ENCODE measurements around the gene PHF19. TPM values are rescaled to one million over a fixed set of nuclear protein-coding genes. Genes with fewer than 3 reads are reported as not detected.

Gene PHF19
- total RNA-seq, 1 experiment from 2014 or later, result 66.8 TPM

GRCh38 chr9:120870206-120870605, 6.8 kb downstream of the PHF19 start:
- peaks cover 3 to 58% (median 24%) of the 10 kb centered on the region in 3 experiments; a peak in 6 of 7 replicates for H3K36me3 Mint-ChIP-seq (ENCODE audit: insufficient read depth in 1 of 3, low read depth in 3 of 3)
- Histone ChIP-seq H3K79me2 (ENCODE audit: insufficient read depth, low read length) (no peaks in the 10 kb centered on the region), H3T11ph (ENCODE audit: low read length) (no peak overlapping the region), H2BK12ac (ENCODE audit: insufficient read length, low read depth, low read length) (no peak overlapping the region), H3K23me2 (ENCODE audit: insufficient read length, low read depth, low read length, poor library complexity, severe bottlenecking) (no peaks in the 10 kb centered on the region), H4K91ac (ENCODE audit: insufficient read length, low read depth, low read length) (no peak overlapping the region), H3K79me1 (ENCODE audit: insufficient read depth, low read depth, low read length, poor library complexity, severe bottlenecking) (no peaks in the 10 kb centered on the region), H3K27ac (ENCODE audit: insufficient read length, low read depth, low read length) (no peak overlapping the region), H3K4me1 (ENCODE audit: insufficient read depth, low read length) (peaks cover 10% of the 10 kb centered on the region), H2BK15ac (ENCODE audit: low read depth, low read length) (no peak overlapping the region), H2AK5ac (ENCODE audit: insufficient read length, low read length) (no peak overlapping the region), H3K18ac (ENCODE audit: insufficient read length, low read depth, low read length) (no peak overlapping the region), H4K5ac (ENCODE audit: insufficient read length, low read depth, low read length) (no peak overlapping the region), H3K4me2 (ENCODE audit: insufficient read depth, insufficient read length, low read length) (no peak overlapping the region), H3K9ac (ENCODE audit: extremely low read depth, insufficient read length, low read length) (no peak overlapping the region), H3K4ac (ENCODE audit: low read depth, low read length) (no peak overlapping the region), H2AFZ (ENCODE audit: low read length) (no peak overlapping the region), H2BK20ac (ENCODE audit: low read depth, low read length, poor library complexity, severe bottlenecking) (no peak overlapping the region), H2BK5ac (ENCODE audit: insufficient read length, low read length) (no peak overlapping the region), H4K20me1 (ENCODE audit: control insufficient read depth, insufficient read depth, insufficient read length) (no peaks in the 10 kb centered on the region), H3K23ac (ENCODE audit: insufficient read length, low read depth, low read length) (no peak overlapping the region), H3K56ac (ENCODE audit: insufficient read length, low read depth, low read length) (no peak overlapping the region), H2BK120ac (ENCODE audit: low read depth, low read length, poor library complexity, severe bottlenecking) (no peak overlapping the region), H3K14ac (ENCODE audit: insufficient read depth, low read length) (no peak overlapping the region), H4K8ac (replicated peaks; ENCODE audit: insufficient read length, low read depth, low read length) (no peak overlapping the region), H3K27me3 (ENCODE audit: insufficient read depth, low read length) (no peaks in the 10 kb centered on the region; the same call in 1 of the 2 replicates), H3K9me3 (ENCODE audit: control insufficient read depth, low read depth, low read length) (no peaks in the 10 kb centered on the region)
- no peak overlapping the region for H3K4me3 Mint-ChIP-seq
- no peak for TF ChIP-seq CTCF (conservative IDR thresholded peaks at IDR 0.05)
- no peaks in the 10 kb centered on the region; a peak in 1 of 5 replicates for H3K9me3 Mint-ChIP-seq
- DNase-seq, result no peak
- no peaks in the 10 kb centered on the region for H3K27me3 Mint-ChIP-seq (ENCODE audit: low read depth)
- no CpG with 5 or more reads among the region's 9 CpGs for WGBS (ENCODE audit: extremely low coverage, insufficient read length, low lambda C conversion rate)
- no peak overlapping the region; a peak in 1 of 7 replicates for H3K27ac Mint-ChIP-seq
- peaks cover 43 to 46% of the 10 kb centered on the region in 2 experiments for H3K4me1 Mint-ChIP-seq

Measured in H9 (cell line).